Tibial nerve (tissue), 4 donors: ENCODE measurements around the gene TRIM6.

Source experiments
- CTCF ChIP-seq, 5 experiments: fragments of 200-600 bp in 3 of 5; fragments of 450-650 bp in 2 of 5; sonication (generic) in 3 of 5; IDR thresholded peaks; one replicate each; pipeline ENCODE4 v1.5.1; 2016 to 2019; ENCODE audit warnings: antibody characterized with exemption in 5 of 5, mild to moderate bottlenecking in 3 of 5, moderate library complexity in 2 of 5
- EP300 ChIP-seq, 2 donors: sonication (generic); formaldehyde crosslinking; IDR thresholded peaks; one replicate each; pipeline ENCODE4 v1.6.1; 2017; ENCODE audit warnings: antibody characterized with exemption in 2 of 2, mild to moderate bottlenecking in 1 of 2
- POLR2A ChIP-seq, 2 donors: fragments of 450-650 bp; IDR thresholded peaks; one replicate each; pipeline ENCODE4 v1.6.1; 2017; ENCODE audit warnings: antibody characterized with exemption in 2 of 2, mild to moderate bottlenecking in 2 of 2, moderate library complexity in 2 of 2

GRCh38 chr11:5624489-5625279 is 28.2 kb downstream of the TRIM6 start, which contains the start of gene TRIM34:
- TF ChIP-seq POLR2A (IDR thresholded peaks at IDR 0.05) (peak in 1 of 2 donors; percentile 10), CTCF (IDR thresholded peaks at IDR 0.05) (no peak), EP300 (IDR thresholded peaks at IDR 0.05) (peak in 1 of 2 donors; percentile 53)
